ENCODE measurements around the gene SLC4A11. TPM values are rescaled to one million over a fixed set of nuclear protein-coding genes. Genes with fewer than 3 reads are reported as not detected.

Gene SLC4A11
- total RNA-seq: 10 to 100 TPM in 1 of 2 donors, 1 to 10 TPM in 1; 3.8 to 12.4 TPM
- polyA plus RNA-seq (2013, experiment 1 of 2): 2.7 TPM
- 2.3 TPM for polyA plus RNA-seq (2013, experiment 2 of 2)
- long read RNA-seq, experiment 1, partial matches to known transcripts: 0 of 1 reads
- long read RNA-seq, experiment 1, other reads (novel, unspliced or antisense): 1 of 1 reads
- long read RNA-seq, experiment 2, partial matches to known transcripts: 0 of 5 reads
- long read RNA-seq, experiment 2, other reads (novel, unspliced or antisense): 2 of 5 reads
- long read RNA-seq, experiment 3, transcript SLC4A11-208 (20 exons, 3,046 nt): major isoform, 9 of 17 reads
- long read RNA-seq, experiment 3, partial matches to known transcripts: 3 of 17 reads
- long read RNA-seq, experiment 3, other reads (novel, unspliced or antisense): 5 of 17 reads
- long read RNA-seq, experiment 4: 0 reads

DNA sequence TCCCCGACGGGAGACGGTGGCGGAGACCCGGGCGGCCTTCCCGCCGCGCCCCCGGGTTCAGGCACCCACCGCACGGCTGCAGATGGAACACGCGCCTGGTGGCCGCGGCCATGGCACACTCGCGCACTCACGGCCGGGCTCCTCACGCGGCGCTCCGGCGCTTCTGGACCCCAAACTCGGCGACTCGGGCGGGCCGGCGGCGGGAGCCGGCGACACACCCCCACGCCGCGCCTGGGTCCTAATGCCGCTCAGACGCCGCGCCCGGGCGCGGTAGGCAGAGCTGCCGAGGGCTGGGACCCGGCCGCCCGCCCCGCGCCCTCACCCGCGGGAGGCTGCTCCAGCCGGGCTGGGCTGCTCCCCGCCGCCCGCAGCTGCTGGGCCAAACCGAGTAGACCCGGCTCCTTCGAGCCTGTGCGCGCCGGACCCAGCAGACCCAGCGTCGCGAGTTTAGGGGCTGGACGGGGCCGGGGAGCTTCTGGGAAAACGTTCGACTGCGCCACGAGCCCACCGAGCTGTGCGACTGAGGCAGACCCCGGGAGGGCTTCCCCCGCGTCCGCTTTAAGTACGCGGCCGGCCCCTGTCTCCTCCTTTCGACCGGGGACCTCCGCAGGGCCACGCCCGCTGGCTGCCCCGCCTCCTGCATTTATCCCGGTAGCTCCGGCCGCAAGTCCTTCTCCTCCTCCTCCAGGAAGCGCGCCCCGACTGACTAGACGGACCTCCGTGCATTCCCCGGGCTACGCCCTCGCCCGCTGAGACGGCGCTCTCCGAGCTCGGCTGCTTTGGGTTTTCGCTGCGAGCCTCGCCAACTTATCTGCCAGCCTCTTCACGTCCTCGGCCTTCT, at the start of gene SLC4A11:
SLC4A11 (minus strand) TSS at position 165 of the 841 bp plus-strand sequence; CDS start at position 112, 53 bp downstream.
- Mint-ChIP-seq H3K36me3 (ENCODE audit: low read depth) (no peaks in the 10 kb centered on the region), H3K27ac (no peak within 1 kb of the TSS), H3K27me3 (ENCODE audit: insufficient read depth) (peaks cover 71% of the 10 kb centered on the region), H3K4me1 (no peaks in the 10 kb centered on the region), H3K9me3 (no peaks in the 10 kb centered on the region), H3K4me3 (peak within 1 kb of the TSS; percentile 70)
- peak; percentile 90 for DNase-seq
- Histone ChIP-seq H3K27ac (ENCODE audit: low read depth, low read length) (no peak within 1 kb of the TSS), H3K36me3 (ENCODE audit: control insufficient read depth, insufficient read depth, low read length) (no peaks in the 10 kb centered on the region), H3K27me3 (ENCODE audit: control insufficient read depth, insufficient read depth, low read length, poor library complexity, severe bottlenecking) (peaks cover 63% of the 10 kb centered on the region), H3K4me3 (ENCODE audit: low read length) (peak within 1 kb of the TSS; percentile 68), H3K4me1 (ENCODE audit: control insufficient read depth, insufficient read depth, low read length) (no peaks in the 10 kb centered on the region), H3K9ac (ENCODE audit: extremely low read depth, low read length, poor library complexity, severe bottlenecking) (no peak within 1 kb of the TSS), H3K9me3 (ENCODE audit: control insufficient read depth, low read length) (no peaks in the 10 kb centered on the region)
- no peak for TF ChIP-seq CTCF (conservative IDR thresholded peaks at IDR 0.05)
- 0% methylated on average over 51 to 107 of the region's 107 CpGs for WGBS, 2 experiments (ENCODE audit: insufficient coverage in 1 of 2, insufficient read length in 1 of 2)

- peaks cover 2% of the 10 kb centered on the region for H3K4me1 ChIP-seq (ENCODE audit: control insufficient read depth, insufficient read depth, low read length)
- no peaks in the 10 kb centered on the region for H3K9me3 ChIP-seq (ENCODE audit: control insufficient read depth, low read length)
- peaks cover 33% of the 10 kb centered on the region for H3K36me3 ChIP-seq (ENCODE audit: control insufficient read depth, insufficient read depth, low read length)
- no peak for TF ChIP-seq CTCF (conservative IDR thresholded peaks at IDR 0.05)
- Mint-ChIP-seq H3K9me3 (no peaks in the 10 kb centered on the region), H3K27me3 (ENCODE audit: insufficient read depth) (no peaks in the 10 kb centered on the region), H3K27ac (peak overlapping the region; percentile 24), H3K4me3 (no peak overlapping the region), H3K36me3 (ENCODE audit: low read depth) (peaks cover 36% of the 10 kb centered on the region), H3K4me1 (peaks cover 4% of the 10 kb centered on the region)
- H3K27ac ChIP-seq (ENCODE audit: low read depth, low read length): no peak overlapping the region
- no peak overlapping the region for H3K9ac ChIP-seq (ENCODE audit: extremely low read depth, low read length, poor library complexity, severe bottlenecking)
- 94 to 98% methylated on average over 7 of the region's 7 CpGs for WGBS, 2 experiments (ENCODE audit: insufficient coverage in 1 of 2, insufficient read length in 1 of 2)
- DNase-seq: peak; percentile 44
- no peak overlapping the region for H3K4me3 ChIP-seq (ENCODE audit: low read length)
- H3K27me3 ChIP-seq (ENCODE audit: control insufficient read depth, insufficient read depth, low read length, poor library complexity, severe bottlenecking): no peaks in the 10 kb centered on the region
Measured at GRCh38 chr20:3283222-3283820, 44.3 kb upstream of the SLC4A11 start.

All from endodermal cell (in vitro differentiated cells).